Astrocyte (in vitro differentiated cells and primary cell): ENCODE data around the gene BCL11B.

Experiments used
- CTCF ChIP-seq: IDR thresholded peaks from 2 replicates; pipeline ENCODE4 v1.5.1; 2011; ENCODE audit warnings: low read depth, mild to moderate bottlenecking, inconsistent platforms, low read length, moderate library complexity; ENCODE audit not compliant: insufficient read depth
- EZH2 ChIP-seq: IDR thresholded peaks from 2 replicates; pipeline ENCODE4 v1.6.1; 2012; ENCODE audit warnings: mild to moderate bottlenecking, low read length, inconsistent platforms; ENCODE audit not compliant: insufficient read depth

GRCh38 chr14:99195602-99196309 lies 76.2 kb downstream of the BCL11B start:
- no peak for TF ChIP-seq CTCF
- TF ChIP-seq EZH2: no peak
